Non-pigmented ciliary epithelial cell (primary cell): Measurements from ENCODE around the gene ELAVL2.

Source experiments
- DNase-seq: peaks from one replicate; pipeline ENCODE4 v3.0.0-alpha.2; 2010; ENCODE audit warnings: low read depth

ELAVL2 gene

DNA sequence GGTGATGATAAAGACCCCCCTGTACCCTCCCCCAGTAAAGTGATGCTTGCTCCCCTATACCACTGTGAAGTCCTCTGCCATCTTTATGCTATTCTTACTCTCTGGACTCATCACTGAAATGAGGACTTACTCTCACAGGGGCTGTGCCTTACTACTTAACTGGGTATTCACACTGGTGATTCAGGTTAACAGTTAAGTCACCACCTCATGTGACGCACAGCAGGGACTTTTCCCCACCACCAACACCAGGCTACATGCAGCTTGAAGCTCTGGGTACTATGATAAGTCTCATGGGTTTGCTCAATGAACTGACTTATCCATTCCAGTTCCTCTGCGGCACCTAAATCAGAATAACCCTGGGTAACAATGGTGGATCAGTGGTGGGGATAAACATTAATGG, 163.7 kb downstream of the ELAVL2 start:
- no peak for DNase-seq

DNA sequence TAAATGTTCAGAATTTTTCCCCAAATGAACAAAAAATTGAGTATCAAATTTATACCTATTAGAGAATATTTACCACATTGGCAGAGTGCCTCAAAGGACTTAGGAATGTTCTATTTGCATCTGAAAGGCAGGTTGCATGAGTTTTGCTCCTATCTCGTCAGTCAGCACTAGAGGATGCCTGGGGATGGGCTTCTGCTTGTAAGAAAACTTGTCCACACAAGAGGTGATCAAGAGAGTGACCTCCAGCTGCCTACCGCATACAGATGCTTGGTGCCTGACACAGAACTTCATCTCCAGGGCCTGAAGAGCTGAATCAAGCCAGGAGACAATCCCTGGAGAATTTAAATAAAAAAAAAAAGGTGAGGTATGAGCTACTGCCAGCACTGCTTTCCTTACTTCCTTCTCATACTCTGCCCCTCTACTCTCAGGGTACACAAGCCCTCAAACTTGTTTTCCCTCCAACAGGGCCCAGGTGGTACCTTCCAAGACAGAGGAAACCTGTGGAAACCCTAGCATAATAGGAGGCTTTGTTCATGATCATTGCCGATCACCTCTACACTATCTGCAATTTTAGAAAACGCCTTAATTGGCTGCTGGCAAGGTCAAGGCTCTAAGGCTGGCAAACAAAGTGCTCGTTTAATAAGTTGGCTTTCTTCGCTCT, 166.6 kb downstream of the ELAVL2 start:
- no peak for DNase-seq

GRCh38 chr9:23658376-23659258, 167.4 kb downstream of the ELAVL2 start:
- no peak for DNase-seq

DNA sequence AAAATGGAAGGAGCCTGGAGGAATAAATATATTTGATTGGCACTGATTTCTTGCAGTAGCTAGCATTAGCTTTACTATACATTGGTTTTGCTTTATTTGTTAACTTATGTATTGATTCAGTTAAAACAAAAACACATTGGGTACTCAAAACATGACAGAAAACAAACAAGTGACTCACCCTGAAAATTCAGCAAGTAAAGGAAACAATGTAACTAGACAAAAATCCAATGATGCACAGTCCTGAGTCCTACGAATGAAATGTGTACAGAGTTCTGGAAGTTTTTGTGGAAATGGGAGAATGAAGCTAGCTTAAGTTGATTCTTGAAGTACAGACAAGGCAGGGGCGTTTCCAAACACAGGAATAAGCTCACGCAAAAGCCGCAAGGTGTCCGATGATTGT, 175.0 kb downstream of the ELAVL2 start:
- no peak for DNase-seq

DNA sequence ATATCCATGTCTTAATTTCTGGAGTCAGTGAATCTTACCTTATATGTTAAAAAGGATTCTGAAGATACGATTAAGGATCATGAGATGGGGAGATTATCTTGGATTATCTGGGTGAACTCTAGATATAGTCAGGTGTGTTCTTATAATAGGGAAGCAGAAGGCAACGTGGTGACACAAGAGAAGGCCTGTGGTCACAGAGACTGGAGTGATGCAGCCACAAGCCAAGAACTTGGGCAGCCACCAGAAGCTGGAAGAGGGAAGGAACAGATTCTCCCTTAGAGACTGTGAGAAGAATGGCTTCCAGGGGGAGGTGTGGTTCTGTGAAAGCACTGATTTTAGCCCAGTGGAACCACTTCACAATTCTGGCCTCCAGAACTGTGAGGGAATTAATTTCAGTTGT, 177.4 kb downstream of the ELAVL2 start:
- DNase-seq = no peak

- DNase-seq = no peak
These were observed 181.1 kb downstream of the ELAVL2 start for GRCh38 chr9:23644896-23645295.

GRCh38 chr9:23644326-23644725, 181.7 kb downstream of the ELAVL2 start:
- no peak for DNase-seq

DNA sequence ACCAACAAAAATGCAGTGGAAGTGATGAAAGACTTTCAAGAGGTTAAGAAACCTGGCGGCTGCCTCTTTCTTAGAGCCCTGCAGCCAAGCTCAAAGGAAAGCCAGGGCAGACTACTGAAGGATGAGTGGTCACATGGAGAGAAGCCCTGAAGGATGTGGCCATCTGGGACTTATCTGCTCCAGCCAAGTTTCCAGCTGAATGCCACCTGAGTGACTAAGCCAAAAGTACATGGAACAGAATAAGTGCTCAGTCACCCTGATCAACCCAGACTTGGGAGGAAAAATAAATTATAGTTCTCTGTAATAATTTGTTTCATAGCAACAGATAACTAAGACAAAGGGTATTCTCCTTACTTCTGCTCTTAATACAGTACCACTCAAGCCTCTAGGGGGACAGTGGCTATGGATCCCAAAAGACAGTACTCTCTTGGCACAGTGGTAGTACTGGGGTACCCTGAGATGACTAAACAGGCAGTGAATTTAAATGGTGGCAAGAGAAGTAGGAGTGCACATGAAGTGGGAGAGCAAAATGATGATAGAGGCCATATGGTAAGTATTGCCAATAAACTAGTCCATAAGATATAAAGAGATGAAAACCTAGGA, 182.3 kb downstream of the ELAVL2 start:
- DNase-seq = no peak
